BE2C (cell line): Measurements from ENCODE around the gene CACNA2D3.

Experiments used
- DNase-seq: peaks from one replicate; pipeline ENCODE4 v3.0.0-alpha.2; 2020
- H3K27me3 ChIP-seq: fragments of 250-450 bp; sonication (Bioruptor Pico); 2 replicates; pipeline ENCODE4 v1.5.1; 2020; ENCODE audit warnings: mild to moderate bottlenecking
- H3K36me3 ChIP-seq: fragments of 250-450 bp; sonication (Bioruptor Pico); 2 replicates; pipeline ENCODE4 v1.5.1; 2020; ENCODE audit warnings: mild to moderate bottlenecking
- H3K4me1 ChIP-seq: fragments of 250-450 bp; sonication (Bioruptor Pico); 2 replicates; pipeline ENCODE4 v1.5.1; 2020
- H3K4me3 ChIP-seq: 2 replicates; pipeline ENCODE4 v1.5.1; 2011; ENCODE audit warnings: low read depth, low read length
- H3K9me3 ChIP-seq: fragments of 250-450 bp; sonication (Bioruptor Pico); 2 replicates; pipeline ENCODE4 v1.5.1; 2020
- TF ChIP-seq, protein P1 (sequence below): IDR thresholded peaks from 2 replicates; pipeline ENCODE4 v1.5.1; 2012; ENCODE audit warnings: mild to moderate bottlenecking, low read depth, low read length

The CACNA2D3 gene

DNA sequence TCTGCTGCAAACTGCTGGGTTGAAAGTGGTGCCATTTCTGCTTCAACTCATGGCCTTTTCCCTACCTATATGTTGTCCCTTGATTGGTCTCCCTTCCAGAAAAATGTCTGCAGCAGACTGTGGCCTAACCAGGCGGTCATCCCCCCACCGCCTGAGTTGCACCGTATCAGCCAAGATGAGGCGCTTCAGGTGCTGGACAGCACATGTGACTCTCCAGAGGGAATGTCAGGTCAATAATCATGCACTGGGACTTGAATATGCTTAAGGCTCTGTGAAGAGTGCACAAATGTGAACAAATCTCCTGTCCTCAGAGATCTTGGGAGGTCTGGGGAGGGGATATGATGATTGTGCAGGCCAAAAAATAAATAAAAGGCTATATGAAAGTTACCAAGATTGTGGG, 773.3 kb downstream of the CACNA2D3 start:
- DNase-seq: no peak
- Histone ChIP-seq H3K27me3 (no peaks in the 10 kb centered on the region), H3K4me1 (no peaks in the 10 kb centered on the region; the same call in 1 of the 2 replicates), H3K4me3 (no peak overlapping the region), H3K9me3 (no peaks in the 10 kb centered on the region), H3K36me3 (no peaks in the 10 kb centered on the region)
- TF ChIP-seq, protein P1, sequence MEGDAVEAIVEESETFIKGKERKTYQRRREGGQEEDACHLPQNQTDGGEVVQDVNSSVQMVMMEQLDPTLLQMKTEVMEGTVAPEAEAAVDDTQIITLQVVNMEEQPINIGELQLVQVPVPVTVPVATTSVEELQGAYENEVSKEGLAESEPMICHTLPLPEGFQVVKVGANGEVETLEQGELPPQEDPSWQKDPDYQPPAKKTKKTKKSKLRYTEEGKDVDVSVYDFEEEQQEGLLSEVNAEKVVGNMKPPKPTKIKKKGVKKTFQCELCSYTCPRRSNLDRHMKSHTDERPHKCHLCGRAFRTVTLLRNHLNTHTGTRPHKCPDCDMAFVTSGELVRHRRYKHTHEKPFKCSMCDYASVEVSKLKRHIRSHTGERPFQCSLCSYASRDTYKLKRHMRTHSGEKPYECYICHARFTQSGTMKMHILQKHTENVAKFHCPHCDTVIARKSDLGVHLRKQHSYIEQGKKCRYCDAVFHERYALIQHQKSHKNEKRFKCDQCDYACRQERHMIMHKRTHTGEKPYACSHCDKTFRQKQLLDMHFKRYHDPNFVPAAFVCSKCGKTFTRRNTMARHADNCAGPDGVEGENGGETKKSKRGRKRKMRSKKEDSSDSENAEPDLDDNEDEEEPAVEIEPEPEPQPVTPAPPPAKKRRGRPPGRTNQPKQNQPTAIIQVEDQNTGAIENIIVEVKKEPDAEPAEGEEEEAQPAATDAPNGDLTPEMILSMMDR: no peak

DNA sequence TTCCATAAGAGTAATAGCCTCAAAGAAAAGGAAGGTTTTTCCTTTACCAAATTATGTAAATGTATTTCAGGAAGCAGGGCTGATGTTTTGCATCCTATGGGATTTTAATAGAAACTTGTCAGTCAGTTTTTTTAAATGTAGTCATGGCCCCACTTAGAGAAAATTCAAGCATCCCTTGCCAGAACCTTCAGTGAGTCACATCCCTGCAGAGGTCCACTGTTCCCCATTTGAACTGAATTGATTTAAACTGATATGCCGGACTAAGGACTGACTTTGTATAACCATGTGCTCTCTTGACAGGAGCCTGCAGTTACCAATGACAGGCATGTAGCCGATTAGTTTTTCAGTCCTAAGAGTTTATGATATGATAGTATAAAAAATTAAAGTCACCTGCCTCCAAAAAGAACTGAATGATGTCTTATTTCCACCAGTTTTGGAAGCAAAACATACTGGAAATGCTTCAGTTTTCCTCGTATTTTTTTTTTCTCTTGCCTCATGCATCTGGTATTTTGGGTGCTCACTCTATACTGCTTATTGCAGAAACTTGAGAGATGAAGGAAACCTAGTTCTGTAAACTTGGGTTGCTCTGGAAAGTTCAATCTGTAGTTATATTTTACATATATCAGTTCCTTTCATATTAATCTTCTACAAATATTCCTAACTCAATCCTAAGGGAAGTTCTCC, 774.8 kb downstream of the CACNA2D3 start:
- Histone ChIP-seq H3K9me3 (no peaks in the 10 kb centered on the region), H3K4me3 (no peak overlapping the region), H3K4me1 (no peaks in the 10 kb centered on the region), H3K27me3 (no peaks in the 10 kb centered on the region), H3K36me3 (no peaks in the 10 kb centered on the region)
- DNase-seq: no peak
- TF ChIP-seq, protein P1: no peak

DNA sequence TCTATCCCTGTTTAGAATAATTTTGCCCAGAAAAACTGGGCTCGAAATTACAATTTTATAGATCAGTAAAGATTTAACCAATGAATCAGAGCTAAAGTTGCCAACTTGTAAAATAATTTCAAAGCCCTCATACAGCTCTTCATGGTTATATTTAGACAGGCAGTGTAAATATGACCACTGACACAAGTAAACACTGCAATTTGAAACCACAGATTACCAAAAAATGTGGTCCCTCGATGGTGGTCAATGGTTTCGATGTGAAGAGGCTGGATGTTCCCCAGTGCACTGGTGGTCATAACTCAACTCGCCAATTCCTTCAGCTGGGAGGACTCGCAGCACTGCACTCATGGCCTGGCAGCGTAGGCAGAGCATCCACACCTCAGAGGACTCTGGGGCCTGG, 776.9 kb downstream of the CACNA2D3 start:
- TF ChIP-seq, protein P1: no peak
- no peaks in the 10 kb centered on the region for H3K27me3 ChIP-seq
- DNase-seq: no peak
- no peaks in the 10 kb centered on the region for H3K4me1 ChIP-seq
- no peak overlapping the region for H3K4me3 ChIP-seq
- H3K9me3 ChIP-seq: no peaks in the 10 kb centered on the region
- H3K36me3 ChIP-seq: no peaks in the 10 kb centered on the region

DNA sequence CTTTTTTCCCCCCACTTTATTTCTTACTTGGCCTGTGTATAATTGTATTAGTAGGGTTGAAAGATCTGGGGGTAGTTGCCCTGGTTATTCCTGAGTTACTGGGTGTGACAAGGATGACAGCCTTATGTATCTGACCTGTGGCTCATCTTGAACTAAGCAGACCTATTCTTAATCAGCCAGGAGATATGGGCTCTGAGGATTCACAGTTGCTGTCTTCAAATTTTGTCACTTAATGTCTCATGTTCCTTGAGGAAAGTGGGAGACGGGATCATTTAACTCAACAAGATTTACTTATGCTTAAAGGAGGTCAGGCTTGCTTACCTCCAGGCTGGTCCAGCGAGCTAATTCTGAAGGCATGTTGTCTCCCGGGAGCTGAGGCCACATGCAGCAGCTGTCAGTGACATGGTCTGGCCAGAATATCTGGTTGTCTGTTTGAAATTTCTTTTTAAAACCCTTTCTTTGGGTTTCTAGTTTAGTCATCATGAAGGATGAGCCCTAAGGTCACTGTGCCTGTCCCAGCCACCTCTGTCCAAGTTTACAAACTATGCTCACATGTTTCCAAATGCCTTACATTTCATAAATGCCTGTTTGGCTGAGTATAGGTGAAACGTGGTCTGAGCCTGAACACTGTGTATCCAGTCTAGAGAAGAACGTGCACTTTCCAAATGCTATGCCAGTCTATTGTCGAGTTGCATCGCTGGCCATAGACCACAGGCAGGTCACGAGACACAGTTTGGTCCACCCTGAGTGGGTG, 778.7 kb downstream of the CACNA2D3 start:
- no peak overlapping the region for H3K4me3 ChIP-seq
- H3K9me3 ChIP-seq: no peaks in the 10 kb centered on the region
- no peak for DNase-seq
- H3K36me3 ChIP-seq: no peaks in the 10 kb centered on the region
- H3K27me3 ChIP-seq: no peaks in the 10 kb centered on the region
- H3K4me1 ChIP-seq: no peaks in the 10 kb centered on the region
- TF ChIP-seq, protein P1: no peak

DNA sequence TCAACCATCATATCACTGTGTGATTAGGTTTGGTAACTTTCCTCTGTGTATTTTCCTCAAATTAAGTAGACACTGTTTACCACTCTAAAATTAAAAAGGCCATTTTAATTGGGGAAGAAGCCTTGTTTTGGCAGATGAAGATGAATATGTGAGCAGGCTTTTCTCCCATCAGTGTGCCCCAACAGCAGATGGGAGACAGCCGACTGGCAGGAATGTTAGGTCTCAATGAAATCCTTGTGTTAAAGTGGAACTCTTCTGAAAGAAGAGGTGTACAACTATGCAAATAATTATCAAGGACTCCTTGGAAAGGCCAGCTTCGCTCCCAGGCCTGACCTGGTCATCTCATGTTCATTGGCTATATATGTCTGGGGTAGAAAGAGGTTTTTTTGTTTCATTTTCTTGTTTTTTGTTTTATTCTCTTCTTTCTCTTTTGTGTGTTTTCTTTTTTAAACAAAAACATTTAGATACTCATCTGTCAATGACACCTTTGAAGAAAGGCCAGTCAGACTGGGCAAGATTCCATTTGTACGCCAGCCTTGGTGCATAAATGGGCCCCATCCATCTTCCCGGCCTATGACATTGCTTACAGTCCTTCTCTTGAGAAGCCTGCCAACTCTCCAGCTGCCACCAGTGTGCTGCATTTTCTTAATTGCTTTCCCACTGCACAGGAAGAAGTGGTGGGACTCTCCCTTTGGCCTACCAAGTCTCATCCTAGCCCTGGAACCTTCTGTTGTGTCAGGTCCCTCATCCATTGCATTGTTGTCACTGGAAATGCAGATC, 779.7 kb downstream of the CACNA2D3 start:
- no peaks in the 10 kb centered on the region for H3K9me3 ChIP-seq
- no peaks in the 10 kb centered on the region for H3K4me1 ChIP-seq
- TF ChIP-seq, protein P1: no peak
- H3K4me3 ChIP-seq: no peak overlapping the region
- H3K27me3 ChIP-seq: no peaks in the 10 kb centered on the region
- H3K36me3 ChIP-seq: no peaks in the 10 kb centered on the region
- no peak for DNase-seq
